Stimulated activated CD8-positive, alpha-beta memory T cell treated with anti-CD3 and anti-CD28 coated beads, Interleukin-12 subunit alpha, Interleukin-12 subunit beta, amount 100 ng/mL, for 24 hours (primary cell): Measurements from ENCODE around the gene WNK2.

ENCODE experiments used
- DNase-seq: peaks from one replicate; pipeline ENCODE4 v3.0.0-alpha.2; 2020; ENCODE audit errors: extremely low read depth

WNK2 gene

DNA sequence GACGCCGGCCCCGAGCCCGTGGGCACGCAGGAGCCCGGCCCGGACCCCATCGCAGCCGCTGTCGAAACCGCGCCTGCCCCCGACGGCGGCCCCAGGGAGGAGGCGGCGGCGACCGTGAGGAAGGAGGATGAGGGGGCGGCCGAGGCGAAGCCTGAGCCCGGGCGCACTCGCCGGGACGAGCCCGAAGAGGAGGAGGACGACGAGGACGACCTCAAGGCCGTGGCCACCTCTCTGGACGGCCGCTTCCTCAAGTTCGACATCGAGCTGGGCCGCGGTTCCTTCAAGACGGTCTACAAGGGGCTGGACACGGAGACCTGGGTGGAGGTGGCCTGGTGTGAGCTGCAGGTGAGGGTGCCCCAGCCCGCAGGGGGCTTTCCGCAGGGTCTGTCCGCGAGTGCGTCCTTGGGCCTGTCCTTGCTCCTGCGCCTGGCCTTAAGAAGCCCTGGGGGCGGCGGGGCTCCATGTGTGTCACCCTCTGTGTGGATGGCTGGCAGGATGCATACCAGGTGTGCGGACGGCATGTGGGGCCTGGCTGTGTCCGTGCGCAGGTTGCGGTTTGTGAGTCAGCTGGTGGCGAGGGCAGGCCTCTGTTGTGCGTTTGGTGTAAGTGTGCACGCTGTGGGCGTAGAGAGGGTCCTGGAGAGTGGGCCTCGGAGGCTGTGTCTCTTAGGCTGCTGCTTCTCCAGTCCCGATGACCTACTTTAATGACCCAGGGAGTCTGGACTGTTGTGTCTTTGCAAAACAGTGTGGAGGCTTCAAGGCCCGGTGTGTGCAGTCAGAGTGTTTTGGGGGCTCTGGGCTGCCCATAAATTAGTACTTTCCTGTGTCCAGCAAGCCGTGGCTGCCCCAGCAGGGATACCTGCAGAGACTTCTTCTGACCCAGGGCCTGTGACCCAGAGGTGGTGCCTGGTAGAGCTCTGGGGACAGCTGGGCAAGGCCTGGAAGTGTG lies 1.6 kb downstream of the WNK2 start:
- DNase-seq, result no peak

DNA sequence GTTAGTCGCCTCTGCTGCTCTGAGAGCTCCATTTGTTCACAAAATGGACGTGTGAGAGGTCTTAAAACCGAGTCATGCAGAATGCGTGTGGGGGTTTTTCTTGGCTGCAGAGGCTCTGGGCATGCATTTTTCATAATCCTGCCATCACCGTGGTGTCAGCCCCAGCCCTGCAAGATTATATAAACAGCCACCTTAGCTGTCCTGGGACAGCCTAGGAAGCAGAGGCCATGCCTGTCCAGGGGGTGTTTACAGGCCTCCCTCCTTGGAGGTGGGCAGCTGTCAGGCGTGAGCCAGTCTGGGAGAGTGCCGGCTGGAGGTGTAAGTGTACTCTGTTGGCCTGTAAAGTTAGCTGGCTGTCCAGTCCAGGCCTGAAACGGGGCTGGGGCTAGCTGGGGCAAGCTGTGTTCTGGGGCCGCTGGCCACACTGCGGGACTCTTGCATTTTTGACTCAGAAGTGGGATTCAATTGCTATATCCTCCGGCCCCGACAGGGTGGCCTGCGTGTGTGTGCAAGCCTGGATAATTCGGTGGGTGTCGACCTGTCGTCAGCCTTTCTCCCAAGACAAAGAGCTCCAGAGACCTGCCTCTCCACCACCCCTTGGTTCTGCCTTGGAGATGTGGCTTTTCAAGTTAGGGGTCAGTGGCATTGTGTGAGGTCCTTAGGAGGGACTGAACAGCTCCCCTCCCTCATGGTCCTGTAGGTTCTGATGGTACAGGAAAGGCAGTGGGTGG lies 2.4 kb downstream of the WNK2 start:
- no peak for DNase-seq

DNA sequence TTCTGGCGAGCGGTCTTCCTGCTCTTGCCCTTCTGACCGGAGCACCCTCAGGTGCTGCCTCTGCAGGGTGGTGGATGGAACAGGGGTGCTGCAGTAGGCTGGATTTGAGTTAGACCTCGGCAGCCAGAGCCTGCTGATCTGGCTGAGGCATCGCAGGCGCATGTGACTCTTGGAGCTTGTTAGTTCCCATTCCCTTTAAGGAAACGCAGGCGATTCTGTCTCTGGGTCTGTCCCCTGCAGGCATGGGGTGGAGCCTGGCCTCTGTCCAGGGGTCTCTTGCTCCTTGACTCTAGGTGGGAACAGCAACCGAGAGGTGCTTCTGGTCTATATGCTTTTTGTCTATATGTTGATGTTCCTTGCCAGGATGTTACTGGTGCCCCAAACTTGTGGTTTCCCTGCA lies 3.1 kb downstream of the WNK2 start:
- no peak for DNase-seq

DNA sequence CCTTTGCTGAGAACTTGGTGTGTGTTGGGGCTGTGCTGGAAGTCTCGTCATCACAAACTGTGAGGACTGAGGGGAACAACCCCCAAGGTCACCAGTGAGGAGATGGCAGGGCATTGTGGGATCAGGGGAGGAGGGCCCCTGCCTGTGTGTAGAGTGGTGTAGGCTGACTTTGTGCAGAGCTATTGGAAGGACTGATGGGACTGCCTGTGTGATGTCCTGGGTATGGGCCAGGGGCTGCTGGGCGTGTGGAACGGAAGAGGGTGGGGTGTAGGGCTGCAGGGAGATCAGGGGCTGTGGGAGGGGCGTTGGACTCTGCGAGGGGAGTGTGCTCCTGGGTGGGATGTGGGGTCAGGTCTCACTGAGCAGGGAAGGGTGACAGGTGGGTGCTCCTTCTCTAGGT lies 3.6 kb downstream of the WNK2 start:
- DNase-seq, result no peak

DNA sequence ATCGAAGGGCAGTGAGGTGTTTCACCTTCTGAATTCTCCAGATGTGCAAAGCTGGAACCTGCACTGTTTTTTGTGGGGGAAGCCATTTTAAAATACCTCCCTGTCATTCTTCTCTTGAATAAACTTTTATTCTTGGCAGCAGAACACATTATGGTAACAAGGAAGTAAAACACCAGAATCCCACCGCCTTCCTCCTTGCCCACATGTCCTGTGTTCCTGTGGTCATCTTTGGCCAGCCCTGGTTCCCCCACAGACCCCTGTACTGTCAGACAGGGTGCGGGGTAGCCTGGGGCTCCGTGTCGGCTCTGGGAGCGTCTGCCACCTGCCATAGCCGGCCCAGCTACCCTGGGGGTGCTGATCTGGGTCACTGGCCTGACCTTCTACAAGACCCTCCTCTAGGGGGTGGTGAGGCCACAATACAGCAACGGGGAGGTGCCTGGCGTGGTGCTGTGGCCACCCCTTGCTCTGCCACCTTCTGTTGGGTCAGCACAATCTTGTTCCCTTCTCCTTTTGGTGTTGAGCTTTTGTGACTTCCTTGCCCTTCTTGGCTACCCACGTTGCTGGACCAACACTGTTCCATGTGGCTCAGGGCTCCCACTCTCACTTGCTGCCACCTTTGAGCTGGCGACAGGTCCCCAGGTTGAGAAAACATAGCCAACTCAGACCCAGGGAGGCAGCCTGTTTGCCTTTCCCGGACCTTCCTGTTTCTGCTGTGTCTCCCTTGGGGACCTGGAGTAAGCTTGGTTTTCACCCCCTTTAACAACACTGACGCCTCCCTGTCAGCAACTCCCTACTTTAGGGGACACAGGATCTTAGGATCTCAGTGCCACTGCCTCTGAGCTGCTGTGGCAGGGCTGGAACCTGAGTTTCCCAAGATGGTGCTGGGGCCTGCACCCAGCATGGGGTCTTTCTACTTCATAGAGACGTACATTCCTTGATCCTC lies 4.8 kb downstream of the WNK2 start:
- DNase-seq, result no peak

DNA sequence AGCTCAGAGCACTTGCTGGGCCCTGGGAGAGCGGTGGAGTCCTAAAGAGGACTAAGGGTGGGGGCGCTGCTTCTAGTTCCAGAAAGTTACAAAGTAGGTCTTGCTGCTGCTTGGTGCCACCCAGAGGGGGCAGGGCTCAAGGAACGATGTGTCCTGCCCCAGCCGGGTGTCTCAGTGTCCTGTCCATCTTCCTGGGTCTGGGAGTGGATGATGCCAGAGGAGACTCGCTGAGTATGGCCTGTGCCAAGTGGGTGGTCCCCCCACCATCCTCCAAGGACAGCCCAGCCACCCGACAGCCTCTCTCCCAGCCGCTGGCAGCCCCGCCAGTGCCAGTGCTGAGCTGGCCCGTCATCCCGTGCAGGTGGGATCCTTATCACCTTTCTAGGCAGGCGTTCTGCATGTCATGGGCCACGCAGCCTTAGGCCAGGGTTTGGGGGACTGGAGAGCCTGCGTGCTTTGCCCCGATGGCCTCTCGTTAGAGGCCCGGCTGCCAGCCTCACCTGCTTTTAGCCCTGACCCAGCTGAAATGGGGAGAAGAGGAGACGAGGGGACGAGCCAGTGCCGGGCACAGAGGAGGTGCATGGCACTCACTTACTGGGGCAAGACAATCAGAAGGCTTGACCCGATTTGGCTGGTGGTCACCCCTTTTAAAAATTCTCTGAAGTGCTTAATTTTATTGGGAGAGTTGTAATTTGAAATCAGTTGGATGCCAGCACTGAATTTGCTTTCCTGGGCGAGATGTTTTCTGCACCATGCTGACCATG lies 5.6 kb downstream of the WNK2 start:
- DNase-seq, result no peak

DNA sequence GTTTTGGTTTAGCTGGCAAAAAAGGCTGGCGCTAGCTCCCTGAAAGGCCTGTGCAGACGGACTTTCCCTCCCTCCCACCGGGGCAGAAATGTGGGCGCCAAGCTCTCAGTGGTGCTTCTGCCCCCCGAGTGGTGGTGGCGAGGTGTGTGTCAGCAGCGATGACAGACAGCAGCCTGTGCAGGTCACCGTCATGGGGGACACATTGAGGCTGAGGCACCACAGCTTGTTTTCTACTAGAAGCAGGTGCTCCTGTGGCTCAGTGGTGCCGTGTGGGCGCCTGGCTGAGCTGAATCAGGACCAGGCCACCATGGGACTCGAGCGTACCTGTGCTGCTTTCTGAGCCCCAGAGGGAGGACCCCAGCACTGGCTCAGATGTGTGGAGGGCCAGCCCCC lies 6.2 kb downstream of the WNK2 start:
- DNase-seq, result no peak

DNA sequence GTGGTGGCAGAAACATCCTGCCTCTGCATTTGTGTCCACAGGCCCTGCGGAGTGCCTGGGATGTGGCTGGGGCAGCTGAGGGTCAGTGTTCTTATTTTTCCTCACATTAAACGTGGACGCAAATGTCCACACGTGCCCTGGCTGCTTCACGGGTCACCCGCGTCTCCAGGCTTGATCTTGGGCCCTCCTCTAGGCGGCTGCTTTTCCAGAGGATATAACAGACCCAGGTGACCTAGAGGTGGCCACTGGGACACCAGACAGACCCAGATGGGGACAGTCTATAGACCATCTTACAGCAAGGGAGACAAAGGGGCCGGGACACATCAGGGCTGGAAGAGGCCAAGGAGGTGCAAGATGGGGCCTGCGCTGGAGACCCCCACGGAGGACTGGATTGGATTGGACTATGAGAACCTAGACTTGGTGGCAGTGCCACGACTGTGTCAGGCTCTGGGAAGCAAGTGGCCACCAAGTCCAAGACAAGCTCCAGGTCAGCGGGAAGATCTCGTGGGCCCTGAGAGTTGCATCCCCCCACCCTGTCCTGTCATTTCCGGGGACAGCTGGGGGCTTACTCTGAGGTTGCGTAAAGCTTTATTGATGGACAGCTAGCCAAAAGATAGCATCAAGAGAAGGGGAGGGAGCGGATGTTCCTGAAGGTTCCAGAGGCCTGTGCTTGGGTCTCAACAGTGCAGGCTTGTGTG lies 6.9 kb downstream of the WNK2 start:
- no peak for DNase-seq

DNA sequence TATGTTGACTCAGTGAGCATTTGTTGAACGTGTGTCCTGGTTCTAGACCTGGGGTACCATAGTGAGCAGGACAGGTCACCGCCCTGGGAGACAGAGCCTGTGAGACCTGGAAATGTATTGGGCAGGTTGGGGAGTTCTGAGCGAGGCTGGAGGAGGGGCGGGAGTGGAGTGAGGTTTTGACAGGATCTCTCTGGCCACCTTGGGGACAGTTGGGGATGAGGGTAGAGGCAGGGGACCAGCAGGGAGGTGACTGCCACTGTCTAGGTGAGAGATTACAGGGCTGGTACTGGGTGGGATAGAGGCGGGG lies 7.4 kb downstream of the WNK2 start:
- DNase-seq, result no peak

DNA sequence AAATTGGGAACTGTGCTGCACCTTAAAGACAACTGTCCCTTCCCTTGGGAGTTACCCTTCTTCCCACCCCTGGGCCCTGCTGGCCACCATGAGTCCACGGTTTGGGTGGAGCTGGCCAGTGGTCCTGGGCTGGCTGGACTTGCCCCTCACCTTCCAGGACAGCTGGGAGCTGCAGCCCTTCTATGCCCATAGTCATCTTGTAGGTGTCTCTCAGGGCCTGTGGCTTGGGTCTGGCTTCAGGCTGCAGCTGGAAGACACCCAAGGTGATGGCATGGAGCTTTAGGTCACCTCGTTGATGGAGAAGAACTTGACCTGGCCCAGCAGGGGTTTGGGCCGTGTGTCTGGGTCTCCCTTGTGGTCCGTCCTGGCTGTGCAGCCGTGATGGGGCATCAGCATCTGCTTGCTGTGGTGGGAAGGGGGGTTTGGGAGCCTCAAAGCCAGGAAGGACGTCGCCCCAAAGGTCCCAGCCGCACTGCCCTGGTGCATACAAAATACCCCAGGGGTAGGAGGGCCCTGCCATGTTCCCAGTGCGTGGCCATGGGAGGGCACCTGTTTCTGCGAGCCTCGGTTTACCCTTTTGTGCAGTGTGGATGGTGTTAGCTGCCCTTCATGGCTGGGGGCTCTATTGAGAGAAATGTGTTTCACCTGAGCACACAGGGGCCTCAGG lies 8.9 kb downstream of the WNK2 start:
- DNase-seq, result no peak

DNA sequence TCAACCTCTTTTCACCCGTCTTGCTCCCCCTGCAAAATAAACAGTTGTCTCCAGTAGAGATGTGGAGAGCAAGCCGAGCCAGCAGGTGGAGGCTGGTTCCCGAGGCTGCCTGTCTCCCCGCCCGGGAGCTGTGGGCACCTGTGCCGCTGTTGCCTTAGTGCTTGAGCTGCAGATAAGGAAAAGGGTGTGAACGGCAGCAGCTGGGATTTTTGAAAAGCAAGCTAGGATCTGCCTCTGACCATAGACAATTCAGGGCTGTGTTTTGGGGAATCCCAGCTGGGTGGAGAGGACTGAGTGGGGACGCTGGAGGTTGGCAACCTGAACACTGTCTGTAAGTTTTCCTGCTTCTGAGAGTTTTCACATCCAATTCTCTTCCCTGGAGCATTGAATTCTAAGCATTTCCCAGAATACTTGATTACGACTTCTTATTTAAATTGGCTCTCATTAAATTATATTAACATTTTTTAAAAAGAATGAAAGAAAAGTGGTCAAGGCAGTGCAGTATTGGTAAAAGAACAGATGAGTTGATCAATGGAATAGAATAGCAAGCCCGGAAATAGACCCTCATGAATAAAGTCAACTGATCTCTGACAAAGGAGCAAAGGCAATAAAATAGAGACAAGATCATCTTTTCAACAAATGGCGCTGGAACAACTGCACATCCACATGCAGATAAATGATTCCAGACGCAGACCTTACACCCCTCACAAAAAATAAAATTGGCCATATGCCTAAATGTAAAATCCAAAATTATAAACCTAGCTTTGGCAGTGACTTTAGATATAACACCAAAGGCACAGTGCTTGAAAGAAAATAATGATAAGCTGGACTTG lies 9.7 kb downstream of the WNK2 start:
- no peak for DNase-seq

DNA sequence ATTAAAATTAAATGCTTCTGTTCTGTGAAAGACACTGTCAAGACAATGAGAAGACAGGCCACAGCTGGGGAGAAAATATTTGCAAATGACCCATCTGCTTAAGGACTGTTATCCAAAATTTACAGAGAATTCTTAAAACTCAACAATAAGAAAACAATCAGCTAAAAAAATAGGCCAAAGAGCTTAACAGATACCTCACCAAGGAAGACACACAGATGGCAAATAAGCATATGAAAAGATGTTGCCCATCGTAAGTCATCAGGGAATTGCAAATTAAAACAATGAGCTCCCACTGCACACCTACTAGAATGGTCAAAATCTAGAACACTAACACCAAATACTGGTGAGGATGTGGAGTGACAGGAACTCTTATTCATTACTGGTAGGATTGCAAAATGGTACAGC lies 10.3 kb downstream of the WNK2 start:
- DNase-seq, result no peak

DNA sequence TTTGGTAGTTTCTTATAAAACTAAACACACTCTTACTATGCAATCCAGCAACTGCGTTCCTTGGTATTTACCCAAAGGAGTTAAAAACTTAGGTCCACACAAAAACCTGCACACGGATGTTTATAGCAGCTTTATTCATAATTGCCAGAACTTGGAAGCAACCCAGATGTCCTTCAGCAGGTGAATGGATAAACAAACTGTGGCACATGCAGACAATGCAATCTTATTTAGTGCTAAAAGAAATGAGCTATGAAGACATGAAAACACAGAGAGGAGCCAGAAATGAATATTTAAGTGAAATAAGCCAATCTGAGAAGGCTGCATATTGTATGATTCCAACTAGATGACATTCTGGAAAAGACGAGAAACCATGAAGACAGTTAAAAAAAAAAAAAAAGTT lies 10.7 kb downstream of the WNK2 start:
- DNase-seq, result no peak

DNA sequence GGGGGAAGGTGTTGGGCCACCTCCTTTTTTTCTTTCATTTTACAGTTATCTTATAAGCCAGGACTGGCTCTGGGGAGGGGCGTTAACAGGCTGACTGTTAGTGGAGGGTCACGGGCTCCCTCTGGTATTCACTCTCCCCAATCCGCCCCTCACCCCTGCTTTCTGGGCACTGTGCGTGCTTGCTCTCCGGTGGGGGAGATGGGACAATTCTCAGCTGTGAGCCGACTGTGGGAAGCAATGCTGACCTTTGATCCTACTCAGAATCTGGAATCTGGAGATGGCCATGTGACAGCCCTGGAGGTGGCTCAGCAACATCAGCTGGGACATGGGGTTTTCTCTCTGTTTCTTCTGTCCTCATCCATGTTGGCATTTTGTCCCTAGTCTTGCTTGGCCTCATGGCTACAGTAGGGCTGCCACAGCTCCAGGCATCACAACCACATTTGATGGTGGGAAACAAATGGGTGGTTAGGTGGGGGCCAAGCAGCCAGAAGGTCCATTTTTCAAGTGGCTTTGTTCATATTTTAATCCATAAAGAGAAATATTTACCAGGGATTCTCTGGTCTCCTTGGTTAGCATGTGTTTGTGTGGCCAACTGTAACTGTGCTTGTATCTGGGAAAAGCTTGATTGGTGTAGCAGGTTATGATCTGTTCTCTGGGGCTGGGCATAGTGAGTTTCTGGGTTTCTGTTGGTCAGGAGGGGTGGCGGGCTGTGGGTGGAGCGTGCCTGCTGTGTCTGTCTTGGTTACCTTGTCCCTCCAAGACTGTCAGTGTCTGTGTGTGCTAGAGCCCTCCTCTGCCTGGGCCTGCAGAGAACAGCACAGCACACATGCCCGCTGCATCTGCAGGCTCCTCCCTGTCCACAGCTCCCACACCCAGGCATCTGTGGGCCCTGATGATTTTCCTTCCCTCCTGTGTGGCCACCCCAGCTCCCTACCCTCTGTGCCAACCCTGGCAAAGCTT lies 12.4 kb downstream of the WNK2 start:
- no peak for DNase-seq

DNA sequence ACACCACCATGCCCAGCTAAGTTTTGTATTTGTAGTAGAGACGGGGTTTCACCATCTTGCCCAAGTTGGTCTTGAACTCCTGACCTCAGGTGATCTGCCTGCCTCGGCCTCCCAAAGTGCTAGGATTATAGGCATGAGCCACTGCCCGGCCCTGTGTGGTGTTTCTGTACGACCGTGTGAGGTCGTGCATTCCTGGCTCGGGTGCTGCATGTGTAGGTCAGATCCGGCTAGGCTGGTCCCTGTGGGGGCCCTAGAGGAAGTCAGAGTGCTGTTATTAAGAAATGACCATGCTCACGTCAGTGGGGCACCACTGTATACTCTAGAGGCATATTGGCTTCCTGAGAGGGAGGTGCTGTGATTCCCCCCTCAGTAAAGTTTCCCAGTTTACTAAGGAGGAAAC lies 13.7 kb downstream of the WNK2 start:
- no peak for DNase-seq

DNA sequence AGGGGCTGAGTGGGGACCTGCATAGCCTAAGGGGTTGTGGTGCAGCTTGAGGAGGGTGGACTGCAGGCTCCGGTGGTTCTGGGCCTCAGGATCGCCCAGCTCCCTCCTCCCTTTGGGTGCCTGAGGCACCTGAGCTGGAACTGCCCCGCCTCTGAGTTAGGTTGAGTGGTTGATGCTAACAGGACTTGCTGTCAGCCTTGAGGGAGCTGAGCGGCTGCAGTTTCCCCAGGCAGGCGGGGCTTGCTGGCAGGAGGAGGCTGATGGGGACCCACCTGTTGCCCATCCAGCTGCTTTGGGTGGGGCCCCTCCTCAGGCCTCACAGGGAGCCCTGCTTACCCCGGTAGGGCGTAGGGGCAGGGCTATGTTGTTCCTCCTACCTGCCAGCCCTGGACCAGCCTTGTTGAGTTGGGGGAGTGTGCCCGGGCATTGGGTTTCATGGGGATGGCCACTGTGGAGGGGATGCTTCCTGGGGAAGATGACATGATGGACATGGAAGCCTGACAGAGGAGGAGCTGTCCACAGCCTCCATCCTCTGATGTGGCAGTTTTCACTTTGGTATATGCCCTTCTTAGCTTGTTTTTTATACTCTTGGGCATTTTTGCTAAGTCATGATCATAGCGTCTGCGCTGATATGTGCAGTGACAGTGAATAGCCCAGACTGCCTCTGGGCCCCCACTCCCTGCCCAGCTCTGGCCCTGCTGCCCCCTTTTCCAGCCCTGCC lies 14.3 kb downstream of the WNK2 start:
- no peak for DNase-seq

DNA sequence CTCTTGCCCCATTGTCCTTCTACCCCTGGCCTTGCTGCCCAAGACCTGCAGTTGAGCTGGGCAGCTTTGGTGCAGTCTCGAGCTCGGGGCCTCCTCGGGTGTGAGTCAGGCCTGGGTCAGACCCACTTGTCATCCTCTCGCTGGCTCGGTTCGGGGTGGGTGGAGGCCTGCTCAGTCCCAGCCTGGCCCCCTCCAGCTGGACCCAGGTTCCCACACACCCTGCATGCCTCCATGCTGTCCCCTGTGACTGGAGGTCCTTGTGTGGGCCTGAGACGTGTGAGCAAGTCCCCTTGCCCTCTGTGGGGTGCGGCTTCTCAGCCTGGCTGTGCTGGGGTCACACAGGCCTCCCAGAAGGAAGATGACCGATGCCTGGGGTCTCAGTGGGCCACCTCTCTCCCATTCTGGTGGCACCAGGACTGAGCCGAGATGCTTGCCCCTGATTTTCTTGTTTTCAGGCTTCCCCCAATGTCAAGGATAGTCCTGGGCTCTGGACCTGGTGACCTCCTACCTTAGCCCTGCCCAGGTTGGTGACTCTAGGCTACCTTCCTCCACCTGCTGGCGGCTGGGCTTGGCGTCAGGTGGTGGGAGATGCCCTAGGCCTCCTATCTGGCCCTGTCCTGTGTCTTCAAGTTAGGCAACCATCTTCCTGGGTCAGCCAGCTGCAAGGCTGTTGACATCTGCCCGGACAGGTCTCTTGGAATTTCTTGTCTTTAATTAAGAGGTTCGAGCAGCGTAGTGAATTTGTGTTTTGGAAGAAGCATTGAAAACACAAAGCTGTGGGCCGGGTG lies 15.1 kb downstream of the WNK2 start:
- no peak for DNase-seq
